Activated naive CD4-positive, alpha-beta T cell treated with anti-CD3 and anti-CD28 coated beads for 36 hours (primary cell): ENCODE data around the gene CTCF. TPM values are rescaled to one million over a fixed set of nuclear protein-coding genes. Genes with fewer than 3 reads are reported as not detected.

Experiments used
- CTCF ChIA-PET: fragments of 350-600 bp; sonication (Branson Sonifier 250); formaldehyde crosslinking; loops from one replicate; lab custom pipeline; 2021; ENCODE audit warnings: antibody characterized with exemption; lab: Charles Lee
- DNase-seq: peaks from one replicate; pipeline ENCODE4 v3.0.0-alpha.2; 2020
- H3K27ac Mint-ChIP-seq: one replicate; pipeline ENCODE4 v1.8.0; 2021; ENCODE audit warnings: mild to moderate bottlenecking, mixed read lengths
- H3K27me3 Mint-ChIP-seq: one replicate; pipeline ENCODE4 v1.8.0; 2021; ENCODE audit warnings: low read depth, mixed read lengths
- H3K36me3 Mint-ChIP-seq: one replicate; pipeline ENCODE4 v1.8.0; 2021; ENCODE audit warnings: low read depth, mixed read lengths
- H3K4me1 Mint-ChIP-seq: one replicate; pipeline ENCODE4 v1.8.0; 2021; ENCODE audit warnings: low read depth, mixed read lengths
- H3K4me3 Mint-ChIP-seq: one replicate; pipeline ENCODE4 v1.8.0; 2021; ENCODE audit warnings: mild to moderate bottlenecking, moderate library complexity, mixed read lengths
- H3K9me3 Mint-ChIP-seq: one replicate; pipeline ENCODE4 v1.8.0; 2021; ENCODE audit warnings: mixed read lengths
- intact Hi-C: fragments of 100-400 bp; cut with micrococcal nuclease; formaldehyde crosslinking; loops from one replicate; pipeline ENCODE4 v1.15.1; 2023
- total RNA-seq, 2 experiments: library from RNA; stranded (reverse); gene quantifications; one replicate each; pipeline ENCODE4 v1.2.3, GENCODE V29; 2021

CTCF gene
- total RNA-seq, 2 experiments from 2014 or later = 51.2 to 52.3 TPM

- peaks cover 17% of the 10 kb centered on the region for H3K4me1 Mint-ChIP-seq
- H3K27me3 Mint-ChIP-seq = no peaks in the 10 kb centered on the region
- no peak for DNase-seq
- intact Hi-C loops = no loop called here
- no peak overlapping the region for H3K4me3 Mint-ChIP-seq
- CTCF ChIA-PET = interaction anchor here (0.6 to 13.5 kb wide), 6 partner anchors 9 to 183 kb away, joined by 3 to 131 read pairs (median 4); partner anchors contain the start of gene PARD6A
- H3K36me3 Mint-ChIP-seq = no peaks in the 10 kb centered on the region
- no peaks in the 10 kb centered on the region for H3K9me3 Mint-ChIP-seq
- no peak overlapping the region for H3K27ac Mint-ChIP-seq
These were observed 107.3 kb downstream of the CTCF start for GRCh38 chr16:67669499-67670101.

- Mint-ChIP-seq H3K27ac (no peak overlapping the region), H3K27me3 (no peaks in the 10 kb centered on the region), H3K9me3 (no peaks in the 10 kb centered on the region), H3K36me3 (no peaks in the 10 kb centered on the region), H3K4me3 (no peak overlapping the region), H3K4me1 (peaks cover 7% of the 10 kb centered on the region)
- DNase-seq = no peak
- intact Hi-C loops = loop anchor here (1.0 to 2.0 kb wide), 2 partner anchors 246 to 256 kb away; no protein-coding TSS in a partner anchor
- CTCF ChIA-PET = interaction anchor here (0.6 to 13.5 kb wide), 11 partner anchors 9 to 268 kb away, joined by 3 to 131 read pairs (median 3); partner anchors contain the start of gene GFOD2
These were observed 110.0 kb downstream of the CTCF start for GRCh38 chr16:67672306-67672705.

GRCh38 chr16:67672739-67673662 is 110.7 kb downstream of the CTCF start:
- DNase-seq = peak; percentile 74
- H3K27me3 Mint-ChIP-seq = no peaks in the 10 kb centered on the region
- peaks cover under 1% of the 10 kb centered on the region for H3K4me1 Mint-ChIP-seq
- H3K4me3 Mint-ChIP-seq = no peak overlapping the region
- intact Hi-C loops = loop anchor here (1.0 to 2.0 kb wide), 2 partner anchors 246 to 255 kb away; no protein-coding TSS in a partner anchor
- CTCF ChIA-PET = interaction anchor here (0.6 to 13.5 kb wide), 13 partner anchors 10 to 267 kb away, joined by 3 to 131 read pairs (median 3); partner anchors contain the start of gene GFOD2
- no peak overlapping the region for H3K27ac Mint-ChIP-seq
- H3K36me3 Mint-ChIP-seq = no peaks in the 10 kb centered on the region
- H3K9me3 Mint-ChIP-seq = no peaks in the 10 kb centered on the region

GRCh38 chr16:67673712-67674580 is 111.6 kb downstream of the CTCF start:
- DNase-seq = no peak
- CTCF ChIA-PET = interaction anchor here (0.8 to 1.5 kb wide), 5 partner anchors 10 to 180 kb away, joined by 3 to 5 read pairs (median 3); no protein-coding TSS in a partner anchor
- no peaks in the 10 kb centered on the region for H3K27me3 Mint-ChIP-seq
- no peaks in the 10 kb centered on the region for H3K9me3 Mint-ChIP-seq
- intact Hi-C loops = loop anchor here (2.0 kb wide), 1 partner anchor 245 kb away; no protein-coding TSS in a partner anchor
- H3K27ac Mint-ChIP-seq = no peak overlapping the region
- H3K4me1 Mint-ChIP-seq = no peaks in the 10 kb centered on the region
- no peak overlapping the region for H3K4me3 Mint-ChIP-seq
- no peaks in the 10 kb centered on the region for H3K36me3 Mint-ChIP-seq

GRCh38 chr16:67674851-67675578 is 112.7 kb downstream of the CTCF start:
- CTCF ChIA-PET = interaction anchor here (0.8 to 2.6 kb wide), 5 partner anchors 8 to 181 kb away, joined by 3 to 7 read pairs (median 3); partner anchors contain the start of genes C16orf86 and ENKD1
- Mint-ChIP-seq H3K9me3 (no peaks in the 10 kb centered on the region), H3K27me3 (no peaks in the 10 kb centered on the region), H3K4me3 (no peak overlapping the region), H3K4me1 (no peaks in the 10 kb centered on the region), H3K27ac (no peak overlapping the region), H3K36me3 (no peaks in the 10 kb centered on the region)
- DNase-seq = no peak
- intact Hi-C loops = no loop called here

GRCh38 chr16:67675579-67675935 is 113.2 kb downstream of the CTCF start:
- H3K27ac Mint-ChIP-seq = no peak overlapping the region

GRCh38 chr16:67675999-67676398 is 113.7 kb downstream of the CTCF start:
- intact Hi-C loops = no loop called here
- H3K4me1 Mint-ChIP-seq = no peaks in the 10 kb centered on the region
- H3K36me3 Mint-ChIP-seq = no peaks in the 10 kb centered on the region
- CTCF ChIA-PET = interaction anchor here (0.9 to 2.6 kb wide), 2 partner anchors 9 to 129 kb away, joined by 3 to 7 read pairs; partner anchors contain the start of genes C16orf86 and ENKD1
- no peak overlapping the region for H3K4me3 Mint-ChIP-seq
- H3K27me3 Mint-ChIP-seq = no peaks in the 10 kb centered on the region
- no peak overlapping the region for H3K27ac Mint-ChIP-seq
- H3K9me3 Mint-ChIP-seq = no peaks in the 10 kb centered on the region
- DNase-seq = no peak

More at GRCh38 chr16:67675579-67675935, 113.2 kb downstream of the CTCF start:
- no peaks in the 10 kb centered on the region for H3K4me1 Mint-ChIP-seq
- DNase-seq = no peak
- H3K36me3 Mint-ChIP-seq = no peaks in the 10 kb centered on the region
- CTCF ChIA-PET = interaction anchor here (0.9 to 2.6 kb wide), 2 partner anchors 9 to 129 kb away, joined by 3 to 7 read pairs; partner anchors contain the start of genes C16orf86 and ENKD1
- no peaks in the 10 kb centered on the region for H3K27me3 Mint-ChIP-seq
- intact Hi-C loops = no loop called here
- no peaks in the 10 kb centered on the region for H3K9me3 Mint-ChIP-seq
- no peak overlapping the region for H3K4me3 Mint-ChIP-seq

- H3K36me3 Mint-ChIP-seq = no peaks in the 10 kb centered on the region
- intact Hi-C loops = no loop called here
- CTCF ChIA-PET = interaction anchor here (0.6 to 2.6 kb wide), 2 partner anchors 10 to 399 kb away, joined by 3 to 7 read pairs; partner anchors contain the start of genes C16orf86 and ENKD1
These were observed 114.2 kb downstream of the CTCF start for GRCh38 chr16:67676516-67676915.

GRCh38 chr16:67676939-67677338 is 114.6 kb downstream of the CTCF start:
- H3K27ac Mint-ChIP-seq = no peak overlapping the region

More at GRCh38 chr16:67676516-67676915, 114.2 kb downstream of the CTCF start:
- no peak overlapping the region for H3K27ac Mint-ChIP-seq
- H3K27me3 Mint-ChIP-seq = no peaks in the 10 kb centered on the region
- H3K4me1 Mint-ChIP-seq = no peaks in the 10 kb centered on the region
- no peak for DNase-seq
- no peak overlapping the region for H3K4me3 Mint-ChIP-seq
- H3K9me3 Mint-ChIP-seq = no peaks in the 10 kb centered on the region

GRCh38 chr16:67677712-67678111 is 115.4 kb downstream of the CTCF start:
- intact Hi-C loops = no loop called here

More at GRCh38 chr16:67676939-67677338, 114.6 kb downstream of the CTCF start:
- Mint-ChIP-seq H3K4me3 (no peak overlapping the region), H3K27me3 (no peaks in the 10 kb centered on the region), H3K36me3 (no peaks in the 10 kb centered on the region), H3K4me1 (no peaks in the 10 kb centered on the region), H3K9me3 (no peaks in the 10 kb centered on the region)
- CTCF ChIA-PET = interaction anchor here (0.6 to 2.6 kb wide), 2 partner anchors 10 to 400 kb away, joined by 3 to 7 read pairs; partner anchors contain the start of genes C16orf86 and ENKD1
- no peak for DNase-seq
- intact Hi-C loops = no loop called here

More at GRCh38 chr16:67677712-67678111, 115.4 kb downstream of the CTCF start:
- H3K9me3 Mint-ChIP-seq = no peaks in the 10 kb centered on the region
- H3K27me3 Mint-ChIP-seq = no peaks in the 10 kb centered on the region
- CTCF ChIA-PET = interaction anchor here (0.5 to 1.0 kb wide), 2 partner anchors 10 to 211 kb away, joined by 3 read pairs; no protein-coding TSS in a partner anchor
- DNase-seq = no peak
- H3K4me3 Mint-ChIP-seq = no peak overlapping the region
- H3K36me3 Mint-ChIP-seq = no peaks in the 10 kb centered on the region
- H3K27ac Mint-ChIP-seq = no peak overlapping the region
- no peaks in the 10 kb centered on the region for H3K4me1 Mint-ChIP-seq
